ENCODE data around the gene COL4A6. TPM values are rescaled to one million over a fixed set of nuclear protein-coding genes. Genes with fewer than 3 reads are reported as not detected.

Gene COL4A6
- total RNA-seq, 1 donor from 2014 or later, result 10.3 TPM

GRCh38 chrX:108426262-108426661 lies 12.0 kb downstream of the COL4A6 start:
- intact Hi-C loops (cut with DNase I), result no loop called here
- DNase-seq (ENCODE audit: extremely low spot score in 2 of 2), result no peak
- no peaks in the 10 kb centered on the region for H3K9me3 ChIP-seq
- no peak overlapping the region for H3K27ac ChIP-seq
- H3K4me3 ChIP-seq, result no peak overlapping the region
- H3K4me1 ChIP-seq, result no peaks in the 10 kb centered on the region
- TF ChIP-seq, protein P1, sequence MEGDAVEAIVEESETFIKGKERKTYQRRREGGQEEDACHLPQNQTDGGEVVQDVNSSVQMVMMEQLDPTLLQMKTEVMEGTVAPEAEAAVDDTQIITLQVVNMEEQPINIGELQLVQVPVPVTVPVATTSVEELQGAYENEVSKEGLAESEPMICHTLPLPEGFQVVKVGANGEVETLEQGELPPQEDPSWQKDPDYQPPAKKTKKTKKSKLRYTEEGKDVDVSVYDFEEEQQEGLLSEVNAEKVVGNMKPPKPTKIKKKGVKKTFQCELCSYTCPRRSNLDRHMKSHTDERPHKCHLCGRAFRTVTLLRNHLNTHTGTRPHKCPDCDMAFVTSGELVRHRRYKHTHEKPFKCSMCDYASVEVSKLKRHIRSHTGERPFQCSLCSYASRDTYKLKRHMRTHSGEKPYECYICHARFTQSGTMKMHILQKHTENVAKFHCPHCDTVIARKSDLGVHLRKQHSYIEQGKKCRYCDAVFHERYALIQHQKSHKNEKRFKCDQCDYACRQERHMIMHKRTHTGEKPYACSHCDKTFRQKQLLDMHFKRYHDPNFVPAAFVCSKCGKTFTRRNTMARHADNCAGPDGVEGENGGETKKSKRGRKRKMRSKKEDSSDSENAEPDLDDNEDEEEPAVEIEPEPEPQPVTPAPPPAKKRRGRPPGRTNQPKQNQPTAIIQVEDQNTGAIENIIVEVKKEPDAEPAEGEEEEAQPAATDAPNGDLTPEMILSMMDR (IDR thresholded peaks at IDR 0.05), result no peak
- TF ChIP-seq POLR2AphosphoS5 (IDR thresholded peaks at IDR 0.05; ENCODE audit: insufficient read depth in 1 of 2, low read depth in 1 of 2) (no peak), POLR2A (IDR thresholded peaks at IDR 0.05) (no peak)
- H3K27me3 ChIP-seq, result no peaks in the 10 kb centered on the region
- H3K36me3 ChIP-seq, result no peaks in the 10 kb centered on the region

DNA sequence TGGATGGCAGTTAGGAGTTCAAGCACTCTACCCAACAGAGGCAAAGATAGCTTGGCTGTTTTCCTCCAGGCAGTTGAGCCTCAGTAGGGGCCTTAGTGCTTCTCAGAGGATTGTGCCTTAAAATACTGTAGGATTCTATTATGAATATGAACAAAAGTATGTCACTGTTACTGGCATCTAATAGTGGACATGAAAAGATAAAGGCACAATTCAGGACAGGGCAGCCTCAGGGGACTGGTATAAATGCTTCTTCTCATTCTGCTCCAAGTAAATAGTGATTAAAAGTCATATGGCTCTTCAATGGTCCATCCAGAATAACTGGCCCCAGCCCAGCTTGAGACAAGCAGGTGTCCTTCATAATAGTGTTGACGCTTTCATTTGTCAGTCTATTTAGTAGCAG lies 17.7 kb downstream of the COL4A6 start:
- Histone ChIP-seq H3K9me3 (no peaks in the 10 kb centered on the region), H3K4me3 (no peak overlapping the region), H3K36me3 (no peaks in the 10 kb centered on the region), H3K4me1 (no peaks in the 10 kb centered on the region), H3K27me3 (no peaks in the 10 kb centered on the region), H3K27ac (no peak overlapping the region)
- no peak for DNase-seq (ENCODE audit: extremely low spot score in 2 of 2)
- intact Hi-C loops (cut with DNase I), result no loop called here
- TF ChIP-seq POLR2A (IDR thresholded peaks at IDR 0.05) (no peak), POLR2AphosphoS5 (IDR thresholded peaks at IDR 0.05; ENCODE audit: insufficient read depth in 1 of 2, low read depth in 1 of 2) (no peak)
- TF ChIP-seq, protein P1 (IDR thresholded peaks at IDR 0.05), result no peak

GRCh38 chrX:108419401-108419800 lies 18.8 kb downstream of the COL4A6 start:
- Histone ChIP-seq H3K9me3 (no peaks in the 10 kb centered on the region), H3K27me3 (no peaks in the 10 kb centered on the region), H3K4me1 (no peaks in the 10 kb centered on the region), H3K36me3 (no peaks in the 10 kb centered on the region), H3K4me3 (no peak overlapping the region), H3K27ac (no peak overlapping the region)
- intact Hi-C loops (cut with DNase I), result no loop called here
- TF ChIP-seq POLR2AphosphoS5 (IDR thresholded peaks at IDR 0.05; ENCODE audit: insufficient read depth in 1 of 2, low read depth in 1 of 2) (no peak), POLR2A (IDR thresholded peaks at IDR 0.05) (no peak)
- TF ChIP-seq, protein P1 (IDR thresholded peaks at IDR 0.05), result no peak
- no peak for DNase-seq (ENCODE audit: extremely low spot score in 2 of 2)

- DNase-seq (ENCODE audit: extremely low spot score in 2 of 2), result no peak
- intact Hi-C loops (cut with DNase I), result no loop called here
- H3K9me3 ChIP-seq, result no peaks in the 10 kb centered on the region
- H3K4me1 ChIP-seq, result no peaks in the 10 kb centered on the region
- no peaks in the 10 kb centered on the region for H3K27me3 ChIP-seq
- H3K36me3 ChIP-seq, result no peaks in the 10 kb centered on the region
- no peak for TF ChIP-seq POLR2A (IDR thresholded peaks at IDR 0.05)
- TF ChIP-seq, protein P1 (IDR thresholded peaks at IDR 0.05), result no peak
- TF ChIP-seq POLR2AphosphoS5 (IDR thresholded peaks at IDR 0.05; ENCODE audit: insufficient read depth in 1 of 2, low read depth in 1 of 2), result no peak
- H3K4me3 ChIP-seq, result no peak overlapping the region
- H3K27ac ChIP-seq, result no peak overlapping the region
Measured at GRCh38 chrX:108417257-108417656, 21.0 kb downstream of the COL4A6 start.

DNA sequence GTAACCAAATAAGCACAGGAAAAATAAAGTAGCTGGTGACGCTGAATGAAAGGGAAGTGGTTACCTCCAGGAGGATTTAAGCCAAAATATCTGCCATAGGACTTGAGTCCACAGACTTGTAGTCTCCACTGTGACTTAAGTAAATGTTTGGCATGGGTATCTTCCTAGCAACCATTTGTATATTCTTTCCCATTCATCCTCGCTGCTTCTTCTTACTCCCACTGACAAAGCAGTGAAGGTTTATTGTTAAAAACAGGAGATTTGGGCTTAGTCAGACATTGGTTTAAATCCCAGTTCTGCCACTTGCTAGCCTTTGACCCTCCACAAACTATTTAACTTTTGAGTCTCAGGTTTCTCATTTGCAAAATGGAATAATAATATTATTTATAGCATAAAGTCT lies 22.3 kb downstream of the COL4A6 start:
- Histone ChIP-seq H3K27me3 (no peaks in the 10 kb centered on the region), H3K4me1 (no peaks in the 10 kb centered on the region), H3K36me3 (no peaks in the 10 kb centered on the region), H3K9me3 (no peaks in the 10 kb centered on the region), H3K27ac (no peak overlapping the region), H3K4me3 (no peak overlapping the region)
- intact Hi-C loops (cut with DNase I), result no loop called here
- no peak for DNase-seq (ENCODE audit: extremely low spot score in 2 of 2)
- TF ChIP-seq POLR2AphosphoS5 (IDR thresholded peaks at IDR 0.05; ENCODE audit: insufficient read depth in 1 of 2, low read depth in 1 of 2) (no peak), POLR2A (IDR thresholded peaks at IDR 0.05) (no peak)
- TF ChIP-seq, protein P1 (IDR thresholded peaks at IDR 0.05), result no peak

Measured in vagina (tissue), 2 donors.